Measurements from ENCODE around the gene TSPAN14.

GRCh38 chr10:80561950-80562349, 107.8 kb downstream of the TSPAN14 start:
- TF ChIP-seq POLR2A (IDR thresholded peaks at IDR 0.05) (no peak), CTCF (IDR thresholded peaks at IDR 0.05) (no peak)
